SIG-M5 (cell line): ENCODE data around the gene FBXO46.

ENCODE experiments used
- DNase-seq: peaks from one replicate; lab custom pipeline; 2025; lab: John Stamatoyannopoulos, UW

The FBXO46 gene, protein sequence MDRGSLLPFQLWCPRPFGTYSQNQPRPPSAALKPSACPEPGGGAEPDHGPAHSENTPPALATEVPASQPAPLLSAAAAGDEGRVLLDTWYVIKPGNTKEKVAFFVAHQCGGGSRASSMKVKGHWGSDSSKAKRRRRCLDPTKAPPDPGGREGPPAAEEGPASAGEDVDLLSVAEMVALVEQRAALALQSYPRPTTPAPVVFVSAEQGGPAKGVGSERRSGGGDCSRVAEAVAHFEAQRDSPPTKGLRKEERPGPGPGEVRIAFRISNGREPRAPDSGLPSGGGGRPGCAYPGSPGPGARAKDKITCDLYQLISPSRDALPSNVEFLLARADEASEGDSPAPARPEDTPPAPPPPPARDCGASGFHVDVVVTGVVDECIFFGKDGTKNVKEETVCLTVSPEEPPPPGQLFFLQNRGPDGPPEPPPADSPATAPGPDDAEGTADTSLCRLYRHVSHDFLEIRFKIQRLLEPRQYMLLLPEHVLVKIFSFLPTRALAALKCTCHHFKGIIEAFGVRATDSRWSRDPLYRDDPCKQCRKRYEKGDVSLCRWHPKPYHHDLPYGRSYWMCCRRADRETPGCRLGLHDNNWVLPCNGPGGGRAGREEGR

DNA sequence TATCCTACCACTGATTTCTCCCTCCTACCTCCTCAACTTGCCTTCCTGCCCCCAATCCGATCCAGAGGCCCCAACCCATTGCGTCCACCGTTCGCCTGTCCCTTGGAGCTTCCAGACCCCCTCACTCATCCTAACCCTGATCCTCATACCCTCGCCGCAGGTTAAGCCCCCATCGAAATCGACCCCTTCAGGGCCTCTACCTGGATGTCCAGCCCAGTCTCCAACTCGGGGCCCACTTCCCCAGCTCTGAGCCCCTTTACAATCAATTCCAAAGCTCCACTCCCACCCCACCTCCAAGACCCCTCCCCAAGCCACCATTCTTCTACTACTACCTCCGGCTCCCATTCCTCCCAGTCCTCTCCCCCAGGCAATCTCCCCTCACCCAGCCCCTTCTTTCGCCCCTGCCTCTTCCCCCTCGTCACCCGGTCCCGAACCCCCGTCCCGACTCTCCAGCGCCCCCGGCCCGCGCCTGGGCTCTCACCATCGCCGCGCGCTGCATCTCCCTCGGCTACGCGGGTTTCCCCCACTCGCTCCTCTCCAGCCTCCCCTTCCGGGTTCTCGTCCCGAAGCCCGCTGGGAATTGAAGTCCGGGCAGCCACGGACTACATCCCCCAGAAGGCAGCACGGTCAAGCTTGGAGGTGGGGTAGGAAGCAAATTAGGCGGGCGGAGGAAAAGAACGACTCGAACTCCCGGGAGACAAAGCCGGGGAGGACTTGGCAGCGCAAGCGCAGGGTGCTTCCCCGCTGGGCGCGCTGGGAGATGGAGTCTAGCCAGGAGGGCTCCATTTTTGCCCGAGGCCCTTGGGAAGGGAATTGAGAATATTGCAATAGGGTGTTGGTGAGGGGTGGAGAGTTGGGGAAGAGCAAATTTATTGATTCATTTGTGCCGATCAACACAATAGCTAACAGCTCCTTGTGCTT, at the start of gene FBXO46:
Gene FBXO46 (minus strand): TSS at position 529 of the 921 bp plus-strand sequence. CDS start 17,401 bp downstream, outside the sequence.
- DNase-seq = peak; percentile 89

DNA sequence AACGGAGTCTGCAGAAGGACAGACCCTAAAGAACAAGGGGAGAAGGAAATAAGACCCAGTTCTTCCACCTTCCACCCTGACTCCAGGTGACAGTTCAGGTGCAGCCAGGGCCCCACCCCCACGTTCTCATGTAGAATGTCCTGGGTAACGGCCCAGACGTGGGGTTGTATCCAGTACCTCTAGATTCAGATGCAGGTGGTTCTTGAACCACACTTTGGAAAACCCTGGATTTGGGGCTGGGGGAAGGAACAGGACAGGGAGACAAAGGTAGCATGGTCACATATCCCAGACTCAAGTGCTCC, 49.4 kb upstream of the FBXO46 start:
- no peak for DNase-seq

DNA sequence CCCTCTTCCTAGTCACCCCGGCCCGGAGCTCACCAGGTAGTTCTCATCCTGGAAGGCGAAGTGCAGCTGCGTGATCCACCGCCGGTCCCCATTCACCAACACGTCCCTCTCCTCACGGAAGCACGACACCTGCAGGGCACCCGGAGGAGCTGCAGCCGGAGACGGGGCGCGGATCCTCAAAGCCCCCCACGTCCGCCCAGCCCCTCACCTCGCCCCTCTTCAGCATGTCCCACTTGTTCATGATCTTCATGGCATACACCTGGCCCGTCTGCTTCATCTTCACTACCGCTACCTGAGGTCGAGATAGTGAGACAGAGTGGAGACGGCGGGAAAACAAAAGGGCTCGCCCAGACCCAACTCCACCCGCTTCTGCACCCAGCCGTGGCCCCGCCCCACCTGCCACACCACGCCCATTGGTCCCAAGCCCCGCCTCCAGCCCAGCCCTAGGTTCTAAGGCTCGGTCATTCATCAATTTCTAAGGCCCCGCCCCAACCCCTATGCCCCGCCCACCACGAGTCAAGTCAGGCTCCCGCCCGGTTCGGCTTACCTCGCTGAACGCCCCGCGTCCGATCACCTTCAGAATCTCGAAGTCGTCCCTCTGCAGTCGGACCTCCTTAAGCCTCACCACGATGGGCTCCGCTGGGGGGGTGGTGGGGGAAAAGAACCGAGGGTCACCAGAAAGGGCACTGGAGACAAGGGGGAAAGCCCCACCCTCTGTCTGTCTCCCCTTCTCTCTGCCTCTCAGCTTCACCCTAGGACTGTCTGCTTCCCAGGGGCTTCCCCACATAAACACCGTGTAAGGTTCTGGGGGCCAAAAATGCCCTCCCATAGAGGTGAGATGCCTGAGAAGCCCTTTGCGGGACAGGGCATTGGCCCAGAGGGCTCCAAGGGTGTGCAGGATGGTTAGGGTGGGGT, 48.8 kb upstream of the FBXO46 start:
- no peak for DNase-seq

DNA sequence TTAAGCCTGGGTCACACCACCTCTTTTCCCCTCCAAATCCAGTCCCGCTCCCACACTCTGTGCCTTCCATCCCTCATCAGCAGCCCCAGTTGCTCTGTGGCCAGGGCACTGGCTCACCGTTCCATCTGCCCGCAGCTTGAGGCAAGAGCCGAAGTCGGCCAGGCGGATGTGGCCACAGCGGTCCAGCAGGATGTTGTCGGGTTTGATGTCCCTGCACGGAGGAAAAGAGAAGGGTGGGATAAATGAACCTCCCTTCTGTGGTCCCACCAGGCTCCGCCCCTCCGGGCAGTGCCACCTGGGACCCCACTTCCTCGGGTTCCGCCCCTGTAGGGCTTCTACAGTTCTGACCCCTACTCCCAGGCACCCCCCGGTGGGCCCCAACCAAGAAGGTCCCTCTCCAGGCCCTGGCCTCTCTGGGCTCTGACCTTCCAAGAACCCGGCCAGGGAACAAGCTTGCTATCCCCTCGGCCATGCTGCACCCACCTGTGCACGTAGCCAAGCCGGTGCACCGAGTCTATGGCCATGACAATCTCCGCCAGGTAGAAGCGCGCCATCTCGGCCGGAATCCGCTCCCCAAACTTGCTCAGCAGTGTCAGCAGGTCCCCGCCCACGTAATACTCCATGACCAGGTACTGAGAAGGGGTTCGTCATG, 47.4 kb upstream of the FBXO46 start:
- no peak for DNase-seq

DNA sequence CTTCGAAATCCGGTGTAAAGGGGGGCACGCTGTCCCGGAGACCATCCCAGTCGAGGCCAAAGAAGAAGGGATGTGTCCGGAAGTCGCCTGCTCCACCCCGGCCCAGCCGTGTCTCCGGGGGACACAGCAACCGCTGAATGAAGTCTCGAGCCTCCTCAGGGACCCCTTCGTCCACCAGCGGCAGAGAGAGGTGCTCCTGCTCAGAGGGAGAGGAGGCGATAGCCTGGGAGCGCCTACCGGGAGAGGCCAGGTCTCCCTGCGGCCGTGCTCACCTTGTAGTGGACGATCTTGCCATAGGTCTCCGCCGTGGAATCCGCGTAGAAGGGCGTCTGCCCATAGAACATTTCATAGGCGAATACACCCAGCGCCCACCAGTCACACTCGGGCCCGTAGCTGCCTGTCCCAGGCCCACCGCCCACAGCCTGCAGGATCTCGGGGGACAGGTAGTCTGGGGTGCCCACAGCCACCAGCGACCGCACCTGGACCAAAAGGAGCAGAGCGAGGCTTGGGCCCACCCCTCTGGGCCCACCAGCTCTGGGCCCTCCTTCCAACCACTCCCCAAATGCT, 46.8 kb upstream of the FBXO46 start:
- DNase-seq = no peak

DNA sequence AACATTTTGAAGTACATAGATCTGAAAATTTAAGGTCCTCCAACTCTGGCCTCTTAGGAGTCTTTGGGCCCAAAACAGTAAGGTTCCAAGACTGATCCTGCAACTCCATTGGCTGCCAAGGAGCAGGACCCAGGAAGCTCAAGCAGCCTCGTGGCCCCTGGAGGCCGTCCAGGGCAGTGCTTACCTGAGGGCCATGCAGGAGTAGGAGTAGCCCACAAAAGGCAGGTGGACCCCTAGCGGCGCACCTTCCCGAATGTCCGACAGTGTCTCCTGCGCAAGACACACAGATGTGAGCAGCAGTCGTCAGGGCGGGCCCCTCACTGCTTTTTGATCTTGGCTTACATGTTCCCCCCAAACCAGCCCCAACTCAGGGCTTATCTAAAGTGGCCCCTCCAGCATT, 44.1 kb upstream of the FBXO46 start:
- DNase-seq = no peak

DNA sequence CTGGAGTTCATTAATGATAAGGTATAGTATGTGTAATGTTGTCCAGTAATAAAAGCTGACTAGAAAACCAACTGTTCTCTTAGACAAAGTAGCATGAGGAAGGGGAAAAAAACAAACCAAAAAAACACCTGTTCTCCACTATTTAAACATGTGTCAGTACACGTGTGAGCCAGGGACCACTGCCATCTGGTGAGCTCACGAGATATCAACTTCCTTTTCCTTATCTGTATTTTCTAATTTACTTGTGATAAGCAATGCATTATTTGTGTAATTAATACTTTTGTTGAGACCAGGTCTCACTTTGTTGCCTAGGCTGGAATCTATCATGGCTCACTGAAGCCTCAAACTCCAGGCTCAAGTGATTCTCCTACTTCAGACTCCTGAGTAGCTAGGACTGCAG, 42.7 kb upstream of the FBXO46 start:
- no peak for DNase-seq

DNA sequence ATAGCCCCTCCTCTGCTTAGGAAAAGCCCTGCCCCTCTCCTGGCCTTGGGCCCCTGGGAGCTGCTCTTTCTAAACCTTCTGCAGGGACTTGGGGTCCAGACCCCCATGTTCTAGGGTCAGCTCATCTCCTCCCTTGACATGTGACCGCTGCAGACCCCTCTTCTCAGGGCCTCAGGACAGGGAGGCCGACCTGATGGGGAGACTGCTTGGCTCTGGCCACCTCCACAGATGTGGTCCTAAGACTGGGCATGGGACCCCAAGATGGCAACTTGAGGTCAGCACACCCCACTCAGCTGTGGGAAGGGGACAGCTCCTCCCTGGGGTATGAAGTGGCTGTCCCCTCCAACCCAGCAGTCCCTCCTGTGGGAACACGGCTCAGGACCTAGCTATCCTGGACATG, 42.2 kb upstream of the FBXO46 start:
- DNase-seq = no peak

DNA sequence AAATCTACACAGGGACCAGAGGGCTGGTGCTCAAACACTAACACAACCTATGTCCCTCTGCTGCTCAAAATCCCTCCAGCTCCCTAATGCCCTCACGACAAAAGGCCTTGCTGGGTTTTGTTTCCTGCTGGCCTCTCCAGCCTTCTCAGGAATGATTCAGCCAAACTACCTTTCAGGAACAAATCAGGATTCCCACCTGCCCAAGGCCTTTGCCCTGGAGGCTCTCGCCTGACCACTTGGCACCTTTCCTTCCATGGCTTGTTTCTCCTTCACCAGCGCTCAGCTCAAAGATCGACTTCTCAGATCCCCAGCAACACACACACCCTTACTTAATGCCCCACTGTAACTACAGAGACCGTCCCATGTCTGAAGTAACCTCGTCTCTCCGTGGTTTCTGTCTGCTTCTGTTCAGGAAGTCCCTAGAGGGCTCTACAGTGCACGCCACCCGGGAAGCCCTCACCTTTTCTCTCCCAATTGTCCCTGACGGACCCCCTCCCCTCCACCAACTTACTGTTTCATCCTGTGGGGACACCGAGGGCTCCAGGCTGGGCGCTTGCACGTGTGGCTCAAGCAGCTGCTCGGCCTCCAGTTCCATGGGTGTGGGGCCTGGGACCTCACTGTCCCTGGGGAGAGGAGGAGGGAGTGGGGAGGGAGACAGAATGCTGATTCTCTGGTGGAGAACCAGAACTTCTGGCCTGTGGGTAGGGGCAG, 41.6 kb upstream of the FBXO46 start:
- no peak for DNase-seq

DNA sequence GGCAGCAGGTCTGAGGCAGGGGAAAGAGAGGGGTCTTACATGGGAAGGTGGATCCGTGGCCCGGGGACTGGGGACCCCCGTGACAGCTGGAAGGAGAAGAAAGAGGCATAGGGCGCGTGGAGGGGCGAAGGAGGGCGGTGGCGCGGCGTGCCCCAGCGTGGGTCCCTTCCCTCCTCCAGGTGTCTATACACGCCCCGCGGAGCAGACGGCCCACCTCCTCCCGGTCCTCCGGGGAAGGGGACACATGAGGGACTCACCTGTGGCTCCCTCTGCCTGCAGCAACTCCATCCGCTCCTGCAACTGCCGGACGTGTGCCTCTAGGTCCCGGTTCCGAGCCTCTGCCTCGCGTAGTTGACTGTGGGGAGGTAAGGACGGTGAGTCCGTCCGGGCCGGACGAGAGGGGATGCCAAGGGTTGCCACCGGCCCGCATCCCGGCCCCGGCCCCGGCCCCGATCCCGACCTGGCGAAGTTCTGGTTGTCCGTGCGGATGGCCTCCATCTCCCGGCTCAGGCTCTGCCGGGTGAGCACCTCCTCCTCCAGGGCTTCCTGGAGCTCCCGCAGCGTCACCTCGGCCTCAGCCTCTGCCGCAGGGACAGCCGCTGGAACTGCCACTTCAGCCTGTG, 40.7 kb upstream of the FBXO46 start:
- DNase-seq = no peak

DNA sequence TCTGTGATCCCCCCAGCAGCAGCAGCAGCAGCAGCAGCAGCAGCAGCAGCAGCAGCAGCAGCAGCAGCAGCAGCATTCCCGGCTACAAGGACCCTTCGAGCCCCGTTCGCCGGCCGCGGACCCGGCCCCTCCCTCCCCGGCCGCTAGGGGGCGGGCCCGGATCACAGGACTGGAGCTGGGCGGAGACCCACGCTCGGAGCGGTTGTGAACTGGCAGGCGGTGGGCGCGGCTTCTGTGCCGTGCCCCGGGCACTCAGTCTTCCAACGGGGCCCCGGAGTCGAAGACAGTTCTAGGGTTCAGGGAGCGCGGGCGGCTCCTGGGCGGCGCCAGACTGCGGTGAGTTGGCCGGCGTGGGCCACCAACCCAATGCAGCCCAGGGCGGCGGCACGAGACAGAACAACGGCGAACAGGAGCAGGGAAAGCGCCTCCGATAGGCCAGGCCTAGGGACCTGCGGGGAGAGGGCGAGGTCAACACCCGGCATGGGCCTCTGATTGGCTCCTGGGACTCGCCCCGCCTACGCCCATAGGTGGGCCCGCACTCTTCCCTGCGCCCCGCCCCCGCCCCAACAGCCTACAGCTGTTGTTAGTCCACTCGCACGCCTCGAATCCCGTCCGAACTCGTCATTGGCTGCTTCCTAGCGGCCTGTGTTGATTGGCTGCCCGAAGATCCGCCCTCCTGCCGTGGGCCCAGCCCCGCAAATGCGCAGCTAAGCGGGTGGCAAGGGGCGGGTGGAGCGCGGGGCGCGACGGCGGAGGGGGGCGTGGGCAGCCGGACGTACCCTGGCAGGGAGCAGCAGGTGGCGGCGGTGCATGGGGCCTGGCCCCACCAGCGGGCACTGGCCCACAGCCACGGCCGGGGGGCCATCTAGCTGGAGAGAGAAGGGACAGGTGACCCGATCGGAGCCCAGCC, 39.8 kb upstream of the FBXO46 start:
- peak; percentile 70 for DNase-seq

DNA sequence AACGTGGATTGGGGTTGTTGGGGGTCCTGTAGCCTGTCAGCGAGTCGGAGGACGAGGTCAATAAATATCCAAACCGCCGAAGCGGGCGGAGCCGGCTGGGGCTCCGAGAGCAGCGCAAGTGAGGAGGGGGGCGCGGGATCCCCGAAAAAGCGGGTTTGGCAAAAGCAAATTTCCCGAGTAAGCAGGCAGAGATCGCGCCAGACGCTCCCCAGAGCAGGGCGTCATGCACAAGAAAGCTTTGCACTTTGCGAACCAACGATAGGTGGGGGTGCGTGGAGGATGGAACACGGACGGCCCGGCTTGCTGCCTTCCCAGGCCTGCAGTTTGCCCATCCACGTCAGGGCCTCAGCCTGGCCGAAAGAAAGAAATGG, 39.1 kb upstream of the FBXO46 start:
- DNase-seq = no peak

DNA sequence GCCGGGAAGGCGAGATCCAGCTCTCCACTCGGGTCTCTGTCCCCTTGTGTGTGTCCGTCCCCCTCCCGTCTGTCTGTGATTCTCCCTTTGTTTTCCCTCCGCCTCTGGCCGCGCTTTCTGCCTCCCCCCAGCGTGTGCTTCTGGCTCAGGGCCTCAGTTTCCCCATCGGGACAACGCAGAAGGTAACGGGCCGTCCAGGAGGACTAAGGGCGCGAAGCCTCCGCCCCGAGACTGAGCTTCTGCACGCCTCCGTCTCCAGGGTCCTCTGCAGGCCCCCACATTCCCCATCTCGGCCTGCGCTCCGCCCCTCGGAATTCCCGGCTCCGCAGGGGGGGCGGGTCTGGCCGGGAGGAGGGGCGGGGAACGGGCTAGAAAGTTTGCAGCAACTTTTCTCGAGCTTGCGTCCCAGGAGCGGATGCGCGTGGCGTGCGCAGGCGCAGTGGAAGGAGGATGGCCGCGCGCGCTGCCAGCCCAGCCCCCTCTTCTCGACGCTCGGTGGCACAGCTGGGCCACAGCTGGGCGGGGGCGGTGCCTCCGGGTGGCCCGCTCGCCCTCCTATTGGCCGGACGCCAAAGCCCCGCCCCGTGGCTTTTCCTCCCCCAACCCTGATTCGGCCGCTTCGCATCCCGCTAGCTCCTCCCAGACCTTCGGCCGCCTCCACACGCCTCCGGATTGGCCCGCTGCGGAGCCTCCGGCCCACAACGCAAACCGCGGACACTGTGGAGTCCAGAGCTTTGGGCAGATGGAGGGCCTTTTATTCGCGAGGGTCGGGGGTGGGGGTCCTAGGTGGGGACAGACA, 38.5 kb upstream of the FBXO46 start, which contains the start of gene SIX5:
Gene SIX5 (minus strand): TSS at position 269 of the 799 bp plus-strand sequence. CDS start 408 bp downstream, outside the sequence.
- DNase-seq = peak; percentile 31

DNA sequence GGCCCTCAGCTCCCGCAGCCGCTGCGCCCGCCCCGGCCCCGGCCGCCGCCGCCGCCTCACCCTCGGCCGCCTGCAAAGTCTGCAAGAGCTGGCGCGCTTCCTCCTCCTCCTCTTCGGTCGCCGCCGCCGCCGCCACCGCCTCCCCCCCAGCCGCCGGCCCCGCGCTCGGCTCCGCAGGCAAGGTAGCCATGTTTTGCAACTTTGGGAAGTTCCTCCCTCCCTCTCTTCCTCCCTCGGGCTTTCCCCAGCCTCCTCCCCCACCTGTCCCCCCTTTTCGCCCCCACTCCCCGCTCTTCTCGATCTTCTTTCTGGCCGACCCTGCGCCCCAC, 37.9 kb upstream of the FBXO46 start:
- DNase-seq = no peak

DNA sequence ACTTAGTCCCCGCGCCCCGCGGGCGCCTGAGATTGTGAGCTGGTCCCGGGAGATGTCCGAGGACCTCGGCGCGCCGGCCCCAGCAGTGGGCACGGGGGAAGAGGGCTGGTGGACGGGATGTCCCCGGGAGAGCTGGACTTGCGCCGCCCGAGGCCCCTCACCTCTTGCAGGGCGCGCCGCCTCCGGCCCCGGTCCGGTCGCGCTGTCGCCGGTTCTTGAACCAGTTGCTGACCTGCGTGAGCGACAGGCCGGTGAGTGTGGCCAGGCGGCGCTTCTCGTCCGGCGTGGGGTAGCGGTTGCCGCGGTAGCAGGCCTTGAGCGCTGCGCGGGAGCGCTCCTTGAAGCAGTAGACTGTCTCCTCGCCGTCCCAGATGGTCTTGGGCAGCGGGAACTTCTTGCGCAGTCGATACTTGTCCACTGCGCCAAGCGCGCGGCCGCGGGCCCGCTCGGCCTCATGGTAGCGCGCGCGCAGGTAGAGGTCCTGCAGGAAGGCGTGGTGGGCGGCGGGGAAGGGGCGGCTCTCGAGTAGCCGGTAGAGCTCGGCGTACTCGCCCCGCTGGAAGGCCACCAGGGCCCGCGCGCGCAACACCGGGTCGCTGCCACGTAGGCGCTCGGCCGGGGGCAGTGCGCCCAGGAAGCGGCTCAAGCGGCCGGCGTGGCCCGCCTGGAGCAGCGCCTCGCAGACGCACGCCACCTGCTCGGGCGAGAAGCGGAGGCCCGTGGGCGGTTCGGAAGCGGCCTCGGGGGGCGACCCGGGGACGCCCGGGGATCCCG, 37.4 kb upstream of the FBXO46 start:
- no peak for DNase-seq

DNA sequence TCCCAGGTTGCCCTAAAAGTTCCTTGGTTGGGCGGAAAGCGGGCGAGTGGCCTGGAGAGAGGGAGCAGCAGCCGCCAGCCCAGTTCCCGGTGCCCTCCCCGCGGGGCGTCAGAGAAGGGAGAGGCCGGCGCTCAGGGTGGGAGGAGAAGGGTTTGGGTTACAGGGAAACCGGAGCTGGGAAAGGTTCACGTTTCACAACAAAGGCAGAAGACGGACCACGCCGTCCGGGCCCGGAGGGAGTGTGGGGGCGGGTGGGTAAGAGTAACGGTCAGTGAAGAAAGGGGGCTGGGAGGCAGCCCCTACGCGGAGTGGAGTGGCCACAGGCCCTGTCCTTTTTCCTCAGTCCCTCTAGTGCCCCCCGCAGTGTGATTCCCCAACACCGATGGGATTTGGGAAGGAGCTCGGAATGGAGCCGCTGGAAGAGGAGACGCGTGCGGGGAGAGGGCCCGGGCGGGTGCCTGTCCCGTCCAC, 36.7 kb upstream of the FBXO46 start:
- no peak for DNase-seq

DNA sequence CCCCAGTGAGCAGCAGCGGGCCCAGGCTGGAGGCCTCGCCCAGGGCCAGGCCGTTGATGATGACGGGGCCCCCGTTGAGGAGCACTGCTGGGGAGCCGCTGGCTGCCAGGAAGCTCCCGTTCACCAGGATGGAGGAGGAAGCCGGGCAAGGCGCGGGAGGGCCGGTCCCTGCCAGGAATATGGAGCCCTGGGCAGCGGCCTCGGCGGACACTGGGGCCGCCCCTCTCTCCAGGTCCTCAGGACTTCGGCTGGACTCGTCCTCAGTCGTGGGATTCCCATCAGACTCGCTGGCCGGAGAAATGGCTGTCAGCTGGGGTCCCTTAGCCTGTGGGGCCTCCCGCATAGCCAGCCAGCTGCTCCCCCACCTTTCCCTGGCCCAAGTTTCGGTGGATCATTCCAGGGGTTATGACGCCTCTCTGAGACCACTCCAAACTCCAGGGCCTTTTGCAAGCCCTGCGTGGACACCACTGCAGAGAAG, 36.2 kb upstream of the FBXO46 start:
- no peak for DNase-seq
